ENCODE results near the gene MYO6. TPM values are rescaled to one million over a fixed set of nuclear protein-coding genes. Genes with fewer than 3 reads are reported as not detected.
"Not testable (repeated sequence)": the region's sequence is repeated elsewhere in the genome, so short reads cannot be mapped to it uniquely, and the experiment has no call there.

Gene MYO6
- total RNA-seq, 2 experiments from 2014 or later = not detected

- DNase-seq (ENCODE audit: low spot score) = no peak
- H3K36me3 ChIP-seq (ENCODE audit: insufficient read depth, low read length) = peaks cover 24% of the 10 kb centered on the region
- H3K9me2 ChIP-seq (ENCODE audit: insufficient read depth, low read length) = no peaks in the 10 kb centered on the region
- H3K9me3 ChIP-seq (ENCODE audit: low read length) = no peaks in the 10 kb centered on the region
- no peak overlapping the region for H3K27ac ChIP-seq (ENCODE audit: low read depth, low read length, poor library complexity, severe bottlenecking)
- no TSS peak for BruUV-seq (replicated peaks)
- no peaks in the 10 kb centered on the region for H4K20me1 ChIP-seq (ENCODE audit: insufficient read depth, low read length)
- intact Hi-C loops (cut with micrococcal nuclease; ENCODE audit: unreplicated experiment) = no loop called here
- H3K4me2 ChIP-seq (ENCODE audit: low read length) = no peak overlapping the region
- ChIA-PET CTCF (ENCODE audit: unreplicated experiment) (no interaction called here), POLR2A (interaction anchor here (0.6 to 0.7 kb wide), 2 partner anchors 9 to 14 kb away, joined by 3 to 5 read pairs; no protein-coding TSS in a partner anchor)
- no peaks in the 10 kb centered on the region for H3K4me1 ChIP-seq (ENCODE audit: insufficient read depth, low read length, poor library complexity, severe bottlenecking)
- TF ChIP-seq CTCF (conservative IDR thresholded peaks at IDR 0.05; ENCODE audit: low read length) (no peak), EZH2phosphoT487 (IDR thresholded peaks at IDR 0.05; ENCODE audit: borderline replicate concordance, low read depth, low read length) (no peak)
- H3K79me2 ChIP-seq (ENCODE audit: insufficient read depth, low read depth, low read length) = no peaks in the 10 kb centered on the region
- H2AFZ ChIP-seq (ENCODE audit: low read length) = no peak overlapping the region
- H3K4me3 ChIP-seq (ENCODE audit: low read depth, low read length, poor library complexity, severe bottlenecking) = no peak overlapping the region
Observed at GRCh38 chr6:75719133-75719532, 29.9 kb upstream of the MYO6 start.

GRCh38 chr6:75723382-75723781 is 25.7 kb upstream of the MYO6 start:
- no TSS peak for BruUV-seq (replicated peaks)
- Histone ChIP-seq H3K9me2 (ENCODE audit: insufficient read depth, low read length) (no peaks in the 10 kb centered on the region), H3K4me1 (ENCODE audit: insufficient read depth, low read length, poor library complexity, severe bottlenecking) (no peaks in the 10 kb centered on the region), H3K4me2 (ENCODE audit: low read length) (no peak overlapping the region), H3K36me3 (ENCODE audit: insufficient read depth, low read length) (no peaks in the 10 kb centered on the region), H3K4me3 (ENCODE audit: low read depth, low read length, poor library complexity, severe bottlenecking) (no peak overlapping the region), H3K9me3 (ENCODE audit: low read length) (no peaks in the 10 kb centered on the region), H3K79me2 (ENCODE audit: insufficient read depth, low read depth, low read length) (no peaks in the 10 kb centered on the region), H4K20me1 (ENCODE audit: insufficient read depth, low read length) (no peaks in the 10 kb centered on the region), H3K27ac (ENCODE audit: low read depth, low read length, poor library complexity, severe bottlenecking) (no peak overlapping the region), H2AFZ (ENCODE audit: low read length) (no peak overlapping the region)
- TF ChIP-seq EZH2phosphoT487 (IDR thresholded peaks at IDR 0.05; ENCODE audit: borderline replicate concordance, low read depth, low read length) (no peak), CTCF (conservative IDR thresholded peaks at IDR 0.05; ENCODE audit: low read length) (no peak)
- intact Hi-C loops (cut with micrococcal nuclease; ENCODE audit: unreplicated experiment) = no loop called here
- ChIA-PET CTCF (ENCODE audit: unreplicated experiment) (no interaction called here), POLR2A (interaction anchor here (0.6 to 3.3 kb wide), 5 partner anchors 11 to 1794 kb away, joined by 3 to 13 read pairs (median 5); no protein-coding TSS in a partner anchor)
- DNase-seq (ENCODE audit: low spot score) = no peak

- no peak overlapping the region for H2AFZ ChIP-seq (ENCODE audit: low read length)
- H3K4me1 ChIP-seq (ENCODE audit: insufficient read depth, low read length, poor library complexity, severe bottlenecking) = no peaks in the 10 kb centered on the region
- TF ChIP-seq CTCF (conservative IDR thresholded peaks at IDR 0.05; ENCODE audit: low read length) = no peak
- no peak for TF ChIP-seq EZH2phosphoT487 (IDR thresholded peaks at IDR 0.05; ENCODE audit: borderline replicate concordance, low read depth, low read length)
- H3K4me3 ChIP-seq (ENCODE audit: low read depth, low read length, poor library complexity, severe bottlenecking) = no peak overlapping the region
- no TSS peak for BruUV-seq (replicated peaks)
- H3K36me3 ChIP-seq (ENCODE audit: insufficient read depth, low read length) = no peaks in the 10 kb centered on the region
- no peaks in the 10 kb centered on the region for H3K9me3 ChIP-seq (ENCODE audit: low read length)
- H3K9me2 ChIP-seq (ENCODE audit: insufficient read depth, low read length) = no peaks in the 10 kb centered on the region
- no peaks in the 10 kb centered on the region for H4K20me1 ChIP-seq (ENCODE audit: insufficient read depth, low read length)
- H3K4me2 ChIP-seq (ENCODE audit: low read length) = no peak overlapping the region
- H3K79me2 ChIP-seq (ENCODE audit: insufficient read depth, low read depth, low read length) = no peaks in the 10 kb centered on the region
- no peak overlapping the region for H3K27ac ChIP-seq (ENCODE audit: low read depth, low read length, poor library complexity, severe bottlenecking)
- intact Hi-C loops (cut with micrococcal nuclease; ENCODE audit: unreplicated experiment) = no loop called here
- DNase-seq (ENCODE audit: low spot score) = no peak
- CTCF ChIA-PET (ENCODE audit: unreplicated experiment) = no interaction called here
- POLR2A ChIA-PET = no interaction called here
Observed at GRCh38 chr6:75727206-75727605, 21.8 kb upstream of the MYO6 start.

- CTCF ChIA-PET (ENCODE audit: unreplicated experiment); H3K36me3 ChIP-seq (ENCODE audit: insufficient read depth, low read length); BruUV-seq (replicated peaks); H2AFZ ChIP-seq (ENCODE audit: low read length); intact Hi-C loops (cut with micrococcal nuclease; ENCODE audit: unreplicated experiment); H3K27ac ChIP-seq (ENCODE audit: low read depth, low read length, poor library complexity, severe bottlenecking); H3K4me3 ChIP-seq (ENCODE audit: low read depth, low read length, poor library complexity, severe bottlenecking); H3K4me2 ChIP-seq (ENCODE audit: low read length); H3K9me3 ChIP-seq (ENCODE audit: low read length); H3K9me2 ChIP-seq (ENCODE audit: insufficient read depth, low read length); POLR2A ChIA-PET; DNase-seq (ENCODE audit: low spot score); H3K4me1 ChIP-seq (ENCODE audit: insufficient read depth, low read length, poor library complexity, severe bottlenecking); H3K79me2 ChIP-seq (ENCODE audit: insufficient read depth, low read depth, low read length); H4K20me1 ChIP-seq (ENCODE audit: insufficient read depth, low read length): not testable (repeated sequence)
Observed at GRCh38 chr6:75731029-75731428, 18.0 kb upstream of the MYO6 start.

All from OCI-LY7 (cell line).